ENCODE data around the gene LMBR1. TPM values are rescaled to one million over a fixed set of nuclear protein-coding genes. Genes with fewer than 3 reads are reported as not detected.
"Not testable (repeated sequence)": the region's sequence is repeated elsewhere in the genome, so short reads cannot be mapped to it uniquely, and the experiment has no call there.

The LMBR1 gene
- total RNA-seq, 1 donor = 39.4 TPM

DNA sequence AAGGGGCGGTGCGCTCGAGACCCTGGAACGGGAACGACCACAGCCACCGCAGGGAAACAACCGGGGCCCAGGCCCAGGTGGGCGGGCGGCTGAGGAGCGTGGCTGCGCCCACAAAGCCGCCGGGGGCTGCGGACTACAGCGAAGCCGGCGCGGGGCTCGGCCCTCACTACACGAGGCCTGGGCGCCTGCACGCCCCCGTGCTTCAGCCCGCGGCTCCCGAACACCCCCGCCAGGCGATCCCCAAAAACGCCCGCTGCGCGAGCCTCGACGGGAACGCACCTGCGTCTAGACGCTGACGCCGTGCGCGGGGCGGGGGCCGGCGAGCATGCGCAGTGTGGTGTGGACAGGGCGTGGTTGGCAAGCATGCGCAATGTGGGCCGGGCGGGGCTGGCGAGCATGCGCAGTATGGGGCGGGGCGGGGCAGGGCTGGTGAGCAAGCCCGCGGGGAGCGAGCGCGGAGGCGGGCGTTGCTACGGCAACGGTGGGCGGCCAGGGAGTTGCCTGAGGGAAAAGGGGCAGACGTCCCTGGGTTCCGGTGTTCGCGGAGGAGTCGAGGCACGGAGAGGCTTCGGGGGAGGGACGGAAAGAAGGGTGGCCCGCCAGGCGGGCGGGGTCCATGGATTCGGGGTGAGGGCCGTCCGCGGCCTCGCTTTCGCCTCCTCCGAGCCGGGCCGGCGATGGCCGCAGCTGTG, 252.6 kb downstream of the LMBR1 start, which contains the start of gene RNF32:
Gene RNF32, plus strand, starts transcription at position 518 of the 692 bp plus-strand sequence. CDS start 3,104 bp downstream, outside the sequence.
- H3K9me3 ChIP-seq (ENCODE audit: low read depth, low read length) = no peaks in the 10 kb centered on the region
- H3K4me3 ChIP-seq (ENCODE audit: insufficient read depth, low read length) = peak within 1 kb of the TSS; percentile 82
- peaks cover 5% of the 10 kb centered on the region for H3K79me2 ChIP-seq (ENCODE audit: insufficient read depth, low read length)
- TF ChIP-seq, protein P1, sequence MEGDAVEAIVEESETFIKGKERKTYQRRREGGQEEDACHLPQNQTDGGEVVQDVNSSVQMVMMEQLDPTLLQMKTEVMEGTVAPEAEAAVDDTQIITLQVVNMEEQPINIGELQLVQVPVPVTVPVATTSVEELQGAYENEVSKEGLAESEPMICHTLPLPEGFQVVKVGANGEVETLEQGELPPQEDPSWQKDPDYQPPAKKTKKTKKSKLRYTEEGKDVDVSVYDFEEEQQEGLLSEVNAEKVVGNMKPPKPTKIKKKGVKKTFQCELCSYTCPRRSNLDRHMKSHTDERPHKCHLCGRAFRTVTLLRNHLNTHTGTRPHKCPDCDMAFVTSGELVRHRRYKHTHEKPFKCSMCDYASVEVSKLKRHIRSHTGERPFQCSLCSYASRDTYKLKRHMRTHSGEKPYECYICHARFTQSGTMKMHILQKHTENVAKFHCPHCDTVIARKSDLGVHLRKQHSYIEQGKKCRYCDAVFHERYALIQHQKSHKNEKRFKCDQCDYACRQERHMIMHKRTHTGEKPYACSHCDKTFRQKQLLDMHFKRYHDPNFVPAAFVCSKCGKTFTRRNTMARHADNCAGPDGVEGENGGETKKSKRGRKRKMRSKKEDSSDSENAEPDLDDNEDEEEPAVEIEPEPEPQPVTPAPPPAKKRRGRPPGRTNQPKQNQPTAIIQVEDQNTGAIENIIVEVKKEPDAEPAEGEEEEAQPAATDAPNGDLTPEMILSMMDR (IDR thresholded peaks at IDR 0.05; ENCODE audit: extremely low read depth, low read depth, low read length) = no peak
- H3K4me2 ChIP-seq (ENCODE audit: insufficient read depth, low read length) = peak within 1 kb of the TSS; percentile 79
- H4K20me1 ChIP-seq (ENCODE audit: insufficient read depth, low read length) = no peaks in the 10 kb centered on the region
- no peaks in the 10 kb centered on the region for H3K36me3 ChIP-seq (ENCODE audit: insufficient read depth, low read length)
- no peaks in the 10 kb centered on the region for H3K27me3 ChIP-seq (ENCODE audit: insufficient read depth, low read length)
- H2AFZ ChIP-seq (ENCODE audit: low read length) = peak within 1 kb of the TSS; percentile 92
- peak within 1 kb of the TSS; percentile 47 for H3K27ac ChIP-seq (ENCODE audit: low read depth, low read length)
- DNase-seq (ENCODE audit: insufficient read length, low spot score, missing footprints) = peak; percentile 99
- peaks cover 11% of the 10 kb centered on the region for H3K4me1 ChIP-seq (ENCODE audit: insufficient read depth, low read length)

DNA sequence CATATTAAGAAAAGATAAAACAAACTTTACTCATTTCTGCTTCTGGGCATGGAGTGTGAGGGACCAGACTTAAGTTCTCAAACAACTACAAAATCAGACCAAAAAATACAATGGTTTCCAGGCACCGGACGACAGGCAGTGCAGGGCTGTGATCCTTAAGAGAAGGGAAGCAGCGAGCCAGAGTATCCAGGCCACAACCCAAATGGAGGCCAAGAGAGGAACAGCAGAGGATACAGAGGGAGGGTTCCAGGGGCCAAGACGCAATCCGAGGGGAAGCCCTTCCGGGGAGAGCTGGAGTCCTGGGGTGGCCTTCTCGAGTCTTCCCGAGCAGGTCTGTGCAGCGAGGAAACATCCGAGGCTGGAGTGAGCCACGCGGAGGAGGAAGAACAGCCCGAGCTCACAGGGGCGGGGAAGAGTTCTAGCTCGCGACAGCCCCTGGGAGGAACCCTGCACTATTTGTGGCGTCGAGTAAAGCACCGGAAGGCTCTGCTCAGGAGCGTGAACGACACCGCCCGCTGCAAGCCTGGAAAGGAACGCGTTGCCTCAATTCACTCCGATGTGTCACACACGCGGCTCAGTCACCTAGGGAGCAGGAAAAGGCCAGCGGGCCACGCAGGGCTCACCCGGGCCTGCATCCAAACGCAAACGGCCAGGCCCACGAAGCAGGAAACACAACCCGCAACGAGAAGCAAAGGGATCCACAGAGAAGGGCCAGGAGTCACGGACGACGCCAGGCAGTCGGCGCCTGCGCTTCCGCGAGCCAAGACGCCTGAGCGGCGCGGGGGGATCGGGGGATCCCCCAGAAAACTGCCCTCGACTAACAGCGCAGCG, 253.3 kb downstream of the LMBR1 start:
- Histone ChIP-seq H3K36me3 (ENCODE audit: insufficient read depth, low read length) (no peaks in the 10 kb centered on the region), H4K20me1 (ENCODE audit: insufficient read depth, low read length) (no peaks in the 10 kb centered on the region), H3K27ac (ENCODE audit: low read depth, low read length) (no peak overlapping the region), H3K4me3 (ENCODE audit: insufficient read depth, low read length) (peak overlapping the region; percentile 82), H3K79me2 (ENCODE audit: insufficient read depth, low read length) (peaks cover 5% of the 10 kb centered on the region), H3K27me3 (ENCODE audit: insufficient read depth, low read length) (no peaks in the 10 kb centered on the region), H3K9me3 (ENCODE audit: low read depth, low read length) (no peaks in the 10 kb centered on the region), H3K4me2 (ENCODE audit: insufficient read depth, low read length) (peak overlapping the region; percentile 79), H3K4me1 (ENCODE audit: insufficient read depth, low read length) (peaks cover 11% of the 10 kb centered on the region), H2AFZ (ENCODE audit: low read length) (peak overlapping the region; percentile 92)
- TF ChIP-seq, protein P1 (IDR thresholded peaks at IDR 0.05; ENCODE audit: extremely low read depth, low read depth, low read length) = no peak
- DNase-seq (ENCODE audit: insufficient read length, low spot score, missing footprints) = peak; percentile 62

DNA sequence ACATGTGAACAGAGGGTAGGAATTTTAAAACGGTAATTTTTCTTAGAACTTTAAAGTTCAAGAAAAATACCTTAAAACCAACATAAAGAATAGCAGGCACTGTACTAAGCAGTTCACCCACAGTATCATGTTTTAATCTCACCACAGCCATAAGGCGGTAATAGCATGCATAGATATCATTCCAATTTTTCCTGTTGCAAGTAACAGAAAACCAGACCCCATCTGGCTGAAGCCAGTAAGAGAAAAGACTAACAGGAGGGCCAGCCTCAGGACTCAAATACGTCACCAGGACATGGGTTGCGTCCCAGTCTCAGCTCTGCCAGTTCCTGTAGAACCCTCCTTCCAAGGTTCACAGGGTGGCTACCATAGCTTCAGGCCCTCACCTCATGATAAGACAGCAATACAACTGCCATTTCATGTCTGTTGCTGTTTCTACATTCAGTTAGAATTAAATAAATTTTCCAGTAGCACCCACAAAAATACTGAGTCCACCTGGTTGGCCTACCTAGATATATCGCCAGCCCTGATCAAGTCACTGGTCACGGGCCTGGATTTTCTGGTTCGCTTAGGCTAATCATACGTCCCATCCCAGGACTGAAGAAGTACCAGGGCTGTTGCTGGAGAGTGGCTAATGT, 254.4 kb downstream of the LMBR1 start:
- Histone ChIP-seq H3K4me2 (ENCODE audit: insufficient read depth, low read length) (no peak overlapping the region), H3K79me2 (ENCODE audit: insufficient read depth, low read length) (peaks cover 5% of the 10 kb centered on the region), H3K9me3 (ENCODE audit: low read depth, low read length) (no peaks in the 10 kb centered on the region), H4K20me1 (ENCODE audit: insufficient read depth, low read length) (no peaks in the 10 kb centered on the region), H3K4me3 (ENCODE audit: insufficient read depth, low read length) (no peak overlapping the region), H3K36me3 (ENCODE audit: insufficient read depth, low read length) (no peaks in the 10 kb centered on the region), H3K27me3 (ENCODE audit: insufficient read depth, low read length) (no peaks in the 10 kb centered on the region), H2AFZ (ENCODE audit: low read length) (no peak overlapping the region), H3K4me1 (ENCODE audit: insufficient read depth, low read length) (peaks cover 11% of the 10 kb centered on the region), H3K27ac (ENCODE audit: low read depth, low read length) (no peak overlapping the region)
- TF ChIP-seq, protein P1 (IDR thresholded peaks at IDR 0.05; ENCODE audit: extremely low read depth, low read depth, low read length) = no peak
- no peak for DNase-seq (ENCODE audit: insufficient read length, low spot score, missing footprints)

DNA sequence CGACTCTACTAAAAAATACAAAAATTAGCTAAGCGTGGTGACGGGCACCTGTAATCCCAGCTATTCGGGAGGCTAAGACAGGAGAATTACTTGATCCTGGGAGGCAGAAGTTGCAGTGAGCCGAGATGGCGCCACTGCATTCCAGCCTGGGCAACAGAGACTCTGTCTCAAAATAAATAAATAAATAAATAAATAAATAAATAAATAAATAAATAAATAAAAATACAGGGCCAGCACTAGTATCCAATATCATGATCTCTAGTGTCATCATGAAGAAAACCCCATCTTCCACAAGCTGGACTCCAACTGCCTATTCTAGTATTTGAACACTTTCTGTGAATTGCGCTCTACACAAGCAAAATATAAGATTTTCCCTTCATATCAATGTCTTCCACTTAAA, 255.9 kb downstream of the LMBR1 start:
- H3K36me3 ChIP-seq (ENCODE audit: insufficient read depth, low read length); H3K79me2 ChIP-seq (ENCODE audit: insufficient read depth, low read length); H4K20me1 ChIP-seq (ENCODE audit: insufficient read depth, low read length); H3K9me3 ChIP-seq (ENCODE audit: low read depth, low read length); H3K27ac ChIP-seq (ENCODE audit: low read depth, low read length); H3K27me3 ChIP-seq (ENCODE audit: insufficient read depth, low read length); H2AFZ ChIP-seq (ENCODE audit: low read length); H3K4me3 ChIP-seq (ENCODE audit: insufficient read depth, low read length); H3K4me2 ChIP-seq (ENCODE audit: insufficient read depth, low read length); DNase-seq (ENCODE audit: insufficient read length, low spot score, missing footprints): not testable (repeated sequence)
- H3K4me1 ChIP-seq (ENCODE audit: insufficient read depth, low read length) = peaks cover 11% of the 10 kb centered on the region
